ENCODE measurements around the gene ANKRD44. TPM values are rescaled to one million over a fixed set of nuclear protein-coding genes. Genes with fewer than 3 reads are reported as not detected.

Gene ANKRD44
- total and polyA plus RNA-seq, 2 of the 8 experiments (the other 6 are each of a cell fraction or from before 2014, with no cell fraction given) = 1.2 to 1.3 TPM

GRCh38 chr2:197207598-197207997 lies 103.0 kb downstream of the ANKRD44 start:
- H4K5ac ChIP-seq (ENCODE audit: insufficient read length, low read depth, low read length) = no peak overlapping the region
- DNase-seq (ENCODE audit: low read depth in 1 of 2, low spot score in 2 of 2) (no peak), FAIRE-seq (no peak)
- WGBS, 2 experiments (ENCODE audit: extremely low coverage in 1 of 2, insufficient coverage in 1 of 2, insufficient read length in 1 of 2, insufficient replicate concordance in 2 of 2, low coverage in 1 of 2, low lambda C conversion rate in 2 of 2, missing lambda C conversion rate in 1 of 2) = 79% methylated on average over 3 of the region's 3 CpGs; no CpG with 5 or more reads in 1 of the 2 experiments
- no peak overlapping the region for H3K4me3 ChIP-seq (ENCODE audit: extremely low read depth in 1 of 4, insufficient read depth in 2 of 4, low read depth in 3 of 4, low read length in 4 of 4)
- no peaks in the 10 kb centered on the region for H3K4me1 ChIP-seq (replicated peaks in 1 of 4; ENCODE audit: control insufficient read depth in 3 of 4, insufficient read depth in 4 of 4, low read length in 3 of 4)
- no peaks in the 10 kb centered on the region for H3K79me1 ChIP-seq (ENCODE audit: low read depth, low read length)
- H3K4ac ChIP-seq (replicated peaks; ENCODE audit: insufficient read length, low read depth, low read length) = no peak overlapping the region
- H2BK15ac ChIP-seq (ENCODE audit: low read length) = no peak overlapping the region
- H4K8ac ChIP-seq (ENCODE audit: extremely low read depth, insufficient read depth, low read length) = no peak overlapping the region
- no peak overlapping the region for H3K56ac ChIP-seq (replicated peaks; ENCODE audit: insufficient read length, low read depth, low read length)
- TF ChIP-seq MAFK (IDR thresholded peaks at IDR 0.05; ENCODE audit: low read depth, low read length) = no peak
- TF ChIP-seq POLR2AphosphoS5 (IDR thresholded peaks at IDR 0.05; ENCODE audit: low read depth, low read length) = no peak
- TF ChIP-seq SAP30 (IDR thresholded peaks at IDR 0.05; ENCODE audit: insufficient read depth, insufficient replicate concordance, low read length) = no peak
- no peak for TF ChIP-seq JUND (IDR thresholded peaks at IDR 0.05; ENCODE audit: low read length)
- H4K20me1 ChIP-seq (replicated peaks in 1 of 2; ENCODE audit: control insufficient read depth in 1 of 2, insufficient read depth in 2 of 2, low read length in 2 of 2) = no peaks in the 10 kb centered on the region
- no peak overlapping the region for H2AK5ac ChIP-seq (ENCODE audit: low read depth, low read length)
- H3K9ac ChIP-seq (replicated peaks in 1 of 4; ENCODE audit: extremely low read depth in 1 of 4, low read depth in 3 of 4, low read length in 3 of 4) = no peak overlapping the region
- no peak overlapping the region for H3K23ac ChIP-seq (ENCODE audit: insufficient read length)
- no peak overlapping the region for H2BK5ac ChIP-seq (ENCODE audit: low read depth, low read length)
- H2BK120ac ChIP-seq (replicated peaks; ENCODE audit: low read depth, low read length) = no peak overlapping the region
- no peak overlapping the region for H3K18ac ChIP-seq (ENCODE audit: extremely low read depth, low read length)
- ChIA-PET POLR2A (ENCODE audit: partially characterized antibody) (no interaction called here), CTCF (ENCODE audit: partially characterized antibody) (interaction anchor here (1.0 to 10.8 kb wide), 5 partner anchors 9 to 72 kb away, joined by 3 to 63 read pairs (median 4); no protein-coding TSS in a partner anchor)
- H2BK12ac ChIP-seq (ENCODE audit: low read depth, low read length) = no peak overlapping the region
- peaks cover 0 to 1% (median 0%) of the 10 kb centered on the region in 4 experiments; a peak in 1 of 7 replicates for H3K27me3 ChIP-seq (replicated peaks in 1 of 4; ENCODE audit: control insufficient read depth in 3 of 4, extremely low read depth in 1 of 4, insufficient read depth in 3 of 4, low read length in 3 of 4)
- no peak overlapping the region for H3K14ac ChIP-seq (ENCODE audit: insufficient read length)
- H3K23me2 ChIP-seq (ENCODE audit: low read depth, low read length) = no peaks in the 10 kb centered on the region
- H3K27ac ChIP-seq (ENCODE audit: low read depth, low read length) = no peak overlapping the region
- no peak overlapping the region for H3K4me2 ChIP-seq (ENCODE audit: insufficient read depth in 1 of 2, low read depth in 2 of 2, low read length in 2 of 2)
- H3K9me3 ChIP-seq (ENCODE audit: insufficient read depth in 2 of 2, low read depth in 1 of 2, low read length in 1 of 2) = no peaks in the 10 kb centered on the region
- H2AFZ ChIP-seq (ENCODE audit: low read length) = no peak overlapping the region
- no peaks in the 10 kb centered on the region for H3K36me3 ChIP-seq (ENCODE audit: control insufficient read depth in 2 of 4, insufficient read depth in 4 of 4, low read length in 3 of 4)
- H2BK20ac ChIP-seq (ENCODE audit: low read length) = no peak overlapping the region
- H4K91ac ChIP-seq (replicated peaks; ENCODE audit: insufficient read length, low read length) = no peak overlapping the region
- H3K79me2 ChIP-seq (ENCODE audit: control insufficient read depth in 1 of 2, insufficient read depth in 2 of 2, low read length in 2 of 2) = no peaks in the 10 kb centered on the region

All from H1 (cell line).